Measurements from ENCODE around the gene EIF2B2. TPM values are rescaled to one million over a fixed set of nuclear protein-coding genes. Genes with fewer than 3 reads are reported as not detected.

Gene EIF2B2
- total RNA-seq, 1 experiment from 2014 or later = 96.8 TPM

- no peak for DNase-seq
- no peak for TF ChIP-seq CTCF (conservative IDR thresholded peaks at IDR 0.05; ENCODE audit: low read depth, low read length)
- no peak for TF ChIP-seq EZH2phosphoT487 (IDR thresholded peaks at IDR 0.05; ENCODE audit: borderline replicate concordance, low read length)
- TF ChIP-seq EZH2 (IDR thresholded peaks at IDR 0.05; ENCODE audit: low read length, unreplicated experiment) = no peak
- peaks cover 31% of the 10 kb centered on the region; the same call in 1 of the 2 replicates for H3K36me3 ChIP-seq (ENCODE audit: low read depth, low read length)
- H3K79me2 ChIP-seq (ENCODE audit: low read length) = no peaks in the 10 kb centered on the region
- no peak overlapping the region for H3K4me3 ChIP-seq (ENCODE audit: low read length)
- no peaks in the 10 kb centered on the region for H4K20me1 ChIP-seq (ENCODE audit: low read length)
- H3K9ac ChIP-seq (ENCODE audit: low read length) = no peak overlapping the region
- H3K27ac ChIP-seq (ENCODE audit: low read length) = no peak overlapping the region
- no peak overlapping the region for H3K4me2 ChIP-seq (ENCODE audit: low read length)
- no peaks in the 10 kb centered on the region for H3F3A ChIP-seq (ENCODE audit: low read length, unreplicated experiment)
- BruUV-seq (replicated peaks) = no TSS peak
- no peak overlapping the region for H2AFZ ChIP-seq (ENCODE audit: low read length)
- no peaks in the 10 kb centered on the region for H3K9me2 ChIP-seq (replicated peaks; ENCODE audit: low read length)
- ATAC-seq = no peak
- no peaks in the 10 kb centered on the region for H3K9me3 ChIP-seq (ENCODE audit: low read length)
- peaks cover 8% of the 10 kb centered on the region for H3K4me1 ChIP-seq (ENCODE audit: insufficient read depth, low read length)
- CTCF ChIA-PET = no interaction called here
- intact Hi-C loops (cut with micrococcal nuclease) = no loop called here
- POLR2A ChIA-PET (ENCODE audit: unreplicated experiment) = interaction anchor here (0.6 kb wide), 1 partner anchor 518 kb away, joined by 6 read pairs; no protein-coding TSS in a partner anchor
- H3K27me3 ChIP-seq (ENCODE audit: low read length) = no peaks in the 10 kb centered on the region
Observed at GRCh38 chr14:75016815-75017214, 14.1 kb downstream of the EIF2B2 start.

GRCh38 chr14:75018694-75019093 lies 16.0 kb downstream of the EIF2B2 start:
- CTCF ChIA-PET = no interaction called here
- Histone ChIP-seq H3K9ac (ENCODE audit: low read length) (no peak overlapping the region), H2AFZ (ENCODE audit: low read length) (no peak overlapping the region), H3K4me1 (ENCODE audit: insufficient read depth, low read length) (peaks cover 5% of the 10 kb centered on the region; the same call in 1 of the 2 replicates), H3K4me3 (ENCODE audit: low read length) (no peak overlapping the region), H3K27ac (ENCODE audit: low read length) (no peak overlapping the region), H3K4me2 (ENCODE audit: low read length) (peak overlapping the region; percentile 12; the same call in 1 of the 2 replicates), H3K36me3 (ENCODE audit: low read depth, low read length) (peaks cover 38% of the 10 kb centered on the region), H3F3A (ENCODE audit: low read length, unreplicated experiment) (no peaks in the 10 kb centered on the region), H3K79me2 (ENCODE audit: low read length) (no peaks in the 10 kb centered on the region), H3K9me2 (replicated peaks; ENCODE audit: low read length) (no peaks in the 10 kb centered on the region), H3K9me3 (ENCODE audit: low read length) (no peaks in the 10 kb centered on the region), H3K27me3 (ENCODE audit: low read length) (no peaks in the 10 kb centered on the region), H4K20me1 (ENCODE audit: low read length) (no peaks in the 10 kb centered on the region)
- POLR2A ChIA-PET (ENCODE audit: unreplicated experiment) = no interaction called here
- ATAC-seq = peak; percentile 38; the same call in 1 of the 2 replicates
- intact Hi-C loops (cut with micrococcal nuclease) = no loop called here
- TF ChIP-seq EZH2phosphoT487 (IDR thresholded peaks at IDR 0.05; ENCODE audit: borderline replicate concordance, low read length) (no peak), CTCF (conservative IDR thresholded peaks at IDR 0.05; ENCODE audit: low read depth, low read length) (no peak), EZH2 (IDR thresholded peaks at IDR 0.05; ENCODE audit: low read length, unreplicated experiment) (no peak)
- peak; percentile 71 for DNase-seq
- no TSS peak for BruUV-seq (replicated peaks)

GRCh38 chr14:75022655-75023054 lies 19.9 kb downstream of the EIF2B2 start:
- H3K9me3 ChIP-seq (ENCODE audit: low read length) = no peaks in the 10 kb centered on the region
- H3K9me2 ChIP-seq (replicated peaks; ENCODE audit: low read length) = no peaks in the 10 kb centered on the region
- ChIA-PET CTCF (interaction anchor here (0.7 to 1.4 kb wide), 2 partner anchors 77 to 78 kb away, joined by 3 to 4 read pairs; no protein-coding TSS in a partner anchor), POLR2A (ENCODE audit: unreplicated experiment) (no interaction called here)
- H3K4me2 ChIP-seq (ENCODE audit: low read length) = no peak overlapping the region
- no TSS peak for BruUV-seq (replicated peaks)
- H3K4me1 ChIP-seq (ENCODE audit: insufficient read depth, low read length) = peaks cover 15% of the 10 kb centered on the region; the same call in 1 of the 2 replicates
- ATAC-seq (peak; percentile 58), DNase-seq (peak; percentile 33)
- TF ChIP-seq EZH2 (IDR thresholded peaks at IDR 0.05; ENCODE audit: low read length, unreplicated experiment) = no peak
- peak; percentile 68 for TF ChIP-seq CTCF (conservative IDR thresholded peaks at IDR 0.05; ENCODE audit: low read depth, low read length)
- no peak for TF ChIP-seq EZH2phosphoT487 (IDR thresholded peaks at IDR 0.05; ENCODE audit: borderline replicate concordance, low read length)
- H3K27me3 ChIP-seq (ENCODE audit: low read length) = no peaks in the 10 kb centered on the region
- no peak overlapping the region for H3K9ac ChIP-seq (ENCODE audit: low read length)
- no peak overlapping the region for H3K27ac ChIP-seq (ENCODE audit: low read length)
- peaks cover 31% of the 10 kb centered on the region for H3K36me3 ChIP-seq (ENCODE audit: low read depth, low read length)
- no peak overlapping the region for H3K4me3 ChIP-seq (ENCODE audit: low read length)
- H3F3A ChIP-seq (ENCODE audit: low read length, unreplicated experiment) = no peaks in the 10 kb centered on the region
- intact Hi-C loops (cut with micrococcal nuclease) = no loop called here
- H4K20me1 ChIP-seq (ENCODE audit: low read length) = no peaks in the 10 kb centered on the region
- no peak overlapping the region for H2AFZ ChIP-seq (ENCODE audit: low read length)
- H3K79me2 ChIP-seq (ENCODE audit: low read length) = no peaks in the 10 kb centered on the region
